ENCODE measurements around the gene LRRC8D.

Gene LRRC8D

DNA sequence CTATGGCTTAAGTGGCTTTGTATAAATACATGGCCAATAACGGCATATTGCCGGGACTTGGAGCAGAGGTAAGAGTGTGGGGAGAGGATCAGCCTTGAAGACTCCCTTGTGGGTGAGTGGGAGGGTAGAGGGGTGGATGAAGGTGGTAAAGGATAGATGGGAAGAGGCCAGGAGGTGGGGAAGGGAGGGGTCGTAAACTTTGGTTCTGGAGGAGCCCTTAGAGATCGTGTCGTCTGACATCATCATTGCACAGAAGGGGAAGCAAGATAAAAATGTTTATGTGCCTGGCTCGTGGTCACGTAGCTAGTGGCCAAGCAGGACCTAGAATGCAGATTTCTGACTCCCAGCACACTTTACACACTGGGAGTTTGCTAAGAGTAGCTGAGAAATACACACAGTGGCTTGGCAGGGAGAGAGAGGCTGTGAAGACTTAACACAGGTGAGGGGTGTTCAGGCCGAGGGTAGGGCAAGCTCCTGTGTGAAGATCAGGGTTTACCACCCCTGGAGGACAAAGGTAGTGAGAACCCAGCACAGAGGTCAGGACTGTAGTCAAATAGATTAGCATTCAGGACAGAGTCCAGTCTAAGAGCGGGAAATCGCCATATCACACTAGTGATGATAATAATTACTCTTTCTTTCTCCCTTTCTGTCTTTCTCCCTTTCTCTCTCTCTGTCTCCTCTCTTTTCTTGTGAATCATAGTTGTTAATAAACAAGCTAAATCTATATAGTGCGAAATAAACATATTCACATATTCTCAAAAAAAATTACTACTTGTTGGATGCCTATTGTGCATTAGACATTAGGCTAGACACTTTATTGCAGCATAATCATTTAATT is 75.5 kb downstream of the LRRC8D start:
- TF ChIP-seq, protein P1, sequence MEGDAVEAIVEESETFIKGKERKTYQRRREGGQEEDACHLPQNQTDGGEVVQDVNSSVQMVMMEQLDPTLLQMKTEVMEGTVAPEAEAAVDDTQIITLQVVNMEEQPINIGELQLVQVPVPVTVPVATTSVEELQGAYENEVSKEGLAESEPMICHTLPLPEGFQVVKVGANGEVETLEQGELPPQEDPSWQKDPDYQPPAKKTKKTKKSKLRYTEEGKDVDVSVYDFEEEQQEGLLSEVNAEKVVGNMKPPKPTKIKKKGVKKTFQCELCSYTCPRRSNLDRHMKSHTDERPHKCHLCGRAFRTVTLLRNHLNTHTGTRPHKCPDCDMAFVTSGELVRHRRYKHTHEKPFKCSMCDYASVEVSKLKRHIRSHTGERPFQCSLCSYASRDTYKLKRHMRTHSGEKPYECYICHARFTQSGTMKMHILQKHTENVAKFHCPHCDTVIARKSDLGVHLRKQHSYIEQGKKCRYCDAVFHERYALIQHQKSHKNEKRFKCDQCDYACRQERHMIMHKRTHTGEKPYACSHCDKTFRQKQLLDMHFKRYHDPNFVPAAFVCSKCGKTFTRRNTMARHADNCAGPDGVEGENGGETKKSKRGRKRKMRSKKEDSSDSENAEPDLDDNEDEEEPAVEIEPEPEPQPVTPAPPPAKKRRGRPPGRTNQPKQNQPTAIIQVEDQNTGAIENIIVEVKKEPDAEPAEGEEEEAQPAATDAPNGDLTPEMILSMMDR (IDR thresholded peaks at IDR 0.05; ENCODE audit: insufficient read depth, low read depth, low read length, missing control alignments), result no peak
- DNase-seq (ENCODE audit: low read depth), result no peak
- no peak overlapping the region for H3K4me3 ChIP-seq (ENCODE audit: low read length)

DNA sequence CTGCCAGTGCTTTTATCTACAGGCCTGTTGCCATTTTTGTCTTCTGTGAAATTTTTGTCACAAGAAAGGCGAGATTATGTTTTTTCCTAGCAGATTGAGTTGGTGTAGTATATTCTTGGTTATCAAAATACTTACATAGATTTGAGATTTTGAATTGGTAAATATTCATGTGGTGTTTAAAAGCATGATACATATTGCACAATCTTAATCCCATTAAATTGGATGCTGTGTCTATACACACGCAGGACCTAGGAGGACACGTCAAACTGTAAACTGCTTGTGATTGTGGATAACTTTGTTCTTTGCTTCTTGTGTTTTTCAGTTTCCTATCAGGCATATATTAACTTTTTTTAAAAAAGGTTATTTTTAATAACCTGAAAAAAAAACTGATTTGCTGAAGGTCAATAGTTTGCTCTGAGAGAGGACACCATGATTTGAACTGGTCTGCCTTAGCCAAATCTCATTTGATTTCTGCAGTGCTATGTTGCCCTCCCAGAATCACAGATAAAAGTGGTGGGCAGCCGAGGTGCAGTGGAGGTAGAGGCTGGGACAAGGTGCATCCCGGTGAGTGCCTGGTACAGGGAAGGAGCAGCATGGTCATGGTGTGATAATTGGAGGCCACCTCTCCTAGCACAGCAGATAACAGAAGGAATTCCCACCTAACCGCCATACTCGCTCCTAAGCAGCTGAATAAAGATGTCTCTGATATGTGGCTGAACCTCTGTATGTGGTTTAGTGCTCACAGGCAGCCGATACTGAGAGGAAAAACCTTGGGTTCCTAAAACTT is 76.7 kb downstream of the LRRC8D start:
- no peak for DNase-seq (ENCODE audit: low read depth)
- TF ChIP-seq, protein P1 (IDR thresholded peaks at IDR 0.05; ENCODE audit: insufficient read depth, low read depth, low read length, missing control alignments), result no peak

DNA sequence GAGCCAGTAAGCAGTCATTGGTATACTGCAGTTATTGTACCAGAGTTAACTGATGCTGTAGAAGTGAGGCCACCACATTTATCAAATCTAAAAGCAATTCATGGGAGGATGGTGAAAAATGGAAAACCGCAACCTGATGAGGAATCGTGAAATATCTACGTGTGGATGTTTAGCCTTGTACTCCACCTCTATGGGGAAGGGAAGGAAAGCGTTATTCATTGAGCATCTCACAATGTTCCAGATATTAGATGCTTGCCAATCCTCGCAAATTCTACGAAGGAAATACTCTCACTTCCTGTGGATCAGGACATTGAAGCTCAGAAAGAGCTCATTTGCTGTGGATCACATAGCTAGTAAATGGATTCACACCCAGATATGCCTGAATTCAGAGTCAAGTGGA is 77.3 kb downstream of the LRRC8D start:
- TF ChIP-seq, protein P1 (IDR thresholded peaks at IDR 0.05; ENCODE audit: insufficient read depth, low read depth, low read length, missing control alignments), result no peak
- no peak for DNase-seq (ENCODE audit: low read depth)
- no peak overlapping the region for H3K4me3 ChIP-seq (ENCODE audit: low read length)

More for the DNA sequence above, 76.7 kb downstream of the LRRC8D start:
- H3K4me3 ChIP-seq (ENCODE audit: low read length), result no peak overlapping the region

DNA sequence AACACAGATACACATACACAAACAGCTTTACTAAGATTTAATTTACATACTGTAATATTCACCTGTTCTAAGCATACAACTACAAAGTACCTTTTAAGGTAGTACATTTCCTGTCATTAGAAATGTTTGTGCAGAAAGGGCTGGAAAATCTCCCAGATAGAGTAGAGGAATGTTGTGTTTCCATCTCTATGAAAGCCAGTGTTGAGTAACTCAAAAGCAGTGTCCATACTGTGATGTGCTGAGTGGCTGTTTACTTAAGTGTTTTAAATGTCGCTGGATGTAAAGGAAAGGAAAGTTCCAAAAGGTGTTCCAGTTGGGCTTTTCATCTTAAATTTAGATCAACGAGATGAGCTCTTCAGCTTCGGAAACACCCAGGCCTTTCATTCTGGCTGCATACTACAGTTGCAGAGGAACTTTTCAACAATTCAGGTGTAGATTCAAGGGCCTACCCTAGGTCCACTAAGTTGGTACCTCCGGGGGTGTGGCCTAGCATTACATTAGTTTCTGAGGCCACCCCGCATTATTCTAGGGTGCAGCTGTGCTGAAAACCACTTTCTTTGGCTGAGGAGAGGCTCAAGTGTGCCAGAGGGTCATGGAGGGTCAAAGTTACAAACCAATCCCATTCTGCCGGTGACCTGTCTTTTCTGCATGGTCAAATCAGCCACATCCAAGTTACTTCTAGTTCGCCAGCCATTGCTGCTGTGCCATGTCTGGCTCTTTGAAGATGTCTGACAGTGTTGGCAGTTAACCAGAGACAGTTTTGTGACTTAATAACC is 78.1 kb downstream of the LRRC8D start:
- no peak overlapping the region for H3K4me3 ChIP-seq (ENCODE audit: low read length)
- no peak for DNase-seq (ENCODE audit: low read depth)
- TF ChIP-seq, protein P1 (IDR thresholded peaks at IDR 0.05; ENCODE audit: insufficient read depth, low read depth, low read length, missing control alignments), result no peak

DNA sequence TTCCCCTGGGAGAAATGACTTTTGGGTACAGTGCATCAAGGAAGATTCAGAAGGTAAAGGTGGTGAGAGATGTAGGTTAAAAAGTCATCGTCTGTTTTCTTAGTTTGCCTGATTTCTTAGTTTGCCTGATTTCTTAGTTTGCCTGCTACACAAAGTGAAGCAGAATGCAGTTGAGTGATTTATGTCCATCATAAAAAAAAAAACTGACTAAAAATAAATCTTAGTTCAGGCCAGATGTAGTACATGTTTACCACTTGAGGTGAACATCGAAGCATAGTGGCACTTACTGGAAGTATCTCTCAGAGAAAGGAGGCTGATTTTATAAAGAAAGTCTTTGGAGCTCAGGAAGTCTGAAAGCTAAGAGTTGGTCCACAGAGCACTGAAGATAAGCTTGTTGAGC is 79.5 kb downstream of the LRRC8D start:
- TF ChIP-seq, protein P1 (IDR thresholded peaks at IDR 0.05; ENCODE audit: insufficient read depth, low read depth, low read length, missing control alignments), result no peak
- no peak overlapping the region for H3K4me3 ChIP-seq (ENCODE audit: low read length)
- DNase-seq (ENCODE audit: low read depth), result no peak

DNA sequence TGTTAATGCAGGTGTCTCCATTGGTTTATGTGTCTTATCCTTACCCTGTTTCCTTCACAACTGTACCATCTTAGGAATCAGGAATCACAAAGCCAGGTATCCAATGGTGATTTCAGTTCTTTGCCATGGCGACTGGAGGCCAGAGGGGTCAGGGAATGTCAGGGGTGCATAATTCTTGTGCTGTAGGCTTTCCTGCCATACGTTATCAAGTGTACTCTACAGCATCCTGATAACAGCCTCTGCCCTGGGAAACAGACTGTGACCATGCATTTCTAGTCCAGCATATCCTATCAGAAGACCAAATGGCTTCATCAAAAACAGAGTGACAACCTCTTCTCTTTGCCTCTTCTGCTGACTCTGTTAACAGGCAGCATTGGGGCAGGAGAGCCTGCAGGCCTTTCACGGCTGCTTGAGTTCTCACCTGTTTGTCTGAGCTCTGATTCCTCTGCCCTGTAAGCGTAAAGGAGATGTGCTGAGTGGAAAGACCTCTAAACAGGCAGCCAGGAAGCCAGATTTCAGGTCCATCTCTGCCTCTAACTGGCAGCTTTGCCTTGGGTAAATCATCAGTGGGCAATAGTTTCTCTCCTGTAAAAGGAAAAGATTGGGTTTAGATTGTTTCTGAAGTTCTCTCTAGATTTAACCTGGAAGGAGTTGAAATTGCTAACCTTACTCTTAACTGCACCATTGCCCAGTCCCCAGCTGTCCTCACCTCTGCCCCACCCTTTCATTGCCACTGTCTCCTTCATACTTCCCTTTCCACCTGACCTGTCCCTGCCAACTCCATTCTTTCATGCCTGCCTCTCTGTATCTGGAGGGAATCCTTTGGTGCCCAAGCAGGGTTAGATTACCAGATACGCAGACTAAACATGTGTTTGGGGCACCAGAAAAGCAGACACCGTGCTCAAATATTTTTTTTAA is 80.2 kb downstream of the LRRC8D start:
- TF ChIP-seq, protein P1 (IDR thresholded peaks at IDR 0.05; ENCODE audit: insufficient read depth, low read depth, low read length, missing control alignments), result no peak
- no peak for DNase-seq (ENCODE audit: low read depth)
- no peak overlapping the region for H3K4me3 ChIP-seq (ENCODE audit: low read length)
